GM12891 (cell line): Measurements from ENCODE around the gene CMIP.

Experiments
- DNase-seq: peaks from one replicate; pipeline ENCODE4 v3.0.0; 2011; ENCODE audit warnings: low spot score; ENCODE audit not compliant: insufficient read length
- FAIRE-seq: peaks from 2 replicates; lab custom pipeline; 2011; peaks lifted over from hg19 to GRCh38; lab: Jason Lieb, UNC
- PAX5 ChIP-seq: IDR thresholded peaks from 2 replicates; pipeline ENCODE4 v1.6.1; 2011; ENCODE audit warnings: low read length, moderate library complexity, mild to moderate bottlenecking; ENCODE audit not compliant: insufficient read depth, severe bottlenecking
- POLR2A ChIP-seq: IDR thresholded peaks from 2 replicates; pipeline ENCODE4 v1.6.1; 2011; ENCODE audit warnings: low read depth, low read length, control low read depth
- POLR2AphosphoS5 ChIP-seq: IDR thresholded peaks from 2 replicates; pipeline ENCODE4 v1.6.1; 2011; ENCODE audit warnings: low read depth, low read length, control low read depth
- POU2F2 ChIP-seq: IDR thresholded peaks from 2 replicates; pipeline ENCODE4 v1.6.1; 2011; ENCODE audit warnings: low read depth, mild to moderate bottlenecking, control low read depth, low read length, moderate library complexity
- SPI1 ChIP-seq: IDR thresholded peaks from 2 replicates; pipeline ENCODE4 v1.6.1; 2011; ENCODE audit warnings: low read depth, low read length, control low read depth
- TAF1 ChIP-seq: IDR thresholded peaks from 2 replicates; pipeline ENCODE4 v1.6.1; 2011; ENCODE audit warnings: low read depth, low read length, control low read depth

CMIP gene

DNA sequence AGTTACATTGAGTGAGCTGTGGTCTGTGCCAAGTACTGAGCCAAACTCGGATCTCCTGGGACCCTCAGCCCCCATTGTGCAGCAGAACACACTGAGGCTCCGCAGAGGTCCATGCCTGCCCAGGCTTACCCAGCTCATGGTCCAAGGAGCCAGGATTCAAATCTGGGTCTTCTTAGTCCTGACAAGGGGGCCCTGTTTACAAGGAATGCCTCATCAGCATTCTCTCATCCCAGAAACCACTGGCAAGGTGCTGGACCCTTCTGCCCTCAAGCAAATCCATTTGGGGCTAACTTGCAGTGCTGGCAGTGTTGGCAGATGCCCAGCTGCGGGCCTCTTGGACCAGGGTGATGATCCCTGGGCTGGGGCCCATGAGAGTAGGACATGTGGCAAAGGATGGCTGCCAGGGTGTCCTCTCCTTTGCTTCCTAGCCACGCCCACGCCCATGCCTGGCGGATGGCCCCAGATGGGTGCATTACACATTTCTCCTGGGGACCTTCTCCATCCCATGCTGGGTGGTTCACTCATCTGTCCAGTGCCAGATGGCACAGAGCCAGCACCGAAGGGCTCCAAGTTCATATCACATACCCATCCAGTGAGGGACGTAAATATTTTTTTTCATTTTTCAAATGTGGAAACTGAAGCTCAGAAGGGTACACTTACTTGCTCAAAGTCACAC is 117.7 kb downstream of the CMIP start:
- no peak for TF ChIP-seq POLR2A
- no peak for TF ChIP-seq PAX5
- no peak for TF ChIP-seq SPI1
- no peak for TF ChIP-seq TAF1
- TF ChIP-seq POLR2AphosphoS5: no peak
- no peak for TF ChIP-seq POU2F2
- FAIRE-seq (no peak), DNase-seq (no peak)

DNA sequence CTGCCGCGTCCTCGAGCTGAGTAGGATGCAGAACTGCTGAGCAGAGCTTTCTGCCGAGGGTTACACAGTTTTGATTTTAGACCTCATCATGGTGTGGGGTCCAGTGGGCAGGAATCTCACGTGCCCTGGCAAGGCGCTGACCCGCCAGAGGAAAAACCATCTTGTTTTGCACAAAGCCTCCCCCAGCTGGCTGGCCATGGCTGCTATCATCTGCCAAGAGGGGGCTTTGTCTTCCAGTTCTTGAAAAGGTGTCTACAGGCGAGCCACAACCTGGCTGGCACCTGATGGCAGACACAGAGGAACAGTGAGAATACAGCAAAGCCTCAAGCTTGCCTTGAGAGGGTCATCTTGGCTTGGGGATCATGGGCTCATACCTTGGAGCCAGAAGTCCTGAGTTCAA is 118.3 kb downstream of the CMIP start:
- FAIRE-seq: no peak
- no peak for DNase-seq
- no peak for TF ChIP-seq POU2F2
- TF ChIP-seq PAX5: no peak
- no peak for TF ChIP-seq POLR2A
- TF ChIP-seq TAF1: no peak
- TF ChIP-seq POLR2AphosphoS5: no peak
- TF ChIP-seq SPI1: no peak

DNA sequence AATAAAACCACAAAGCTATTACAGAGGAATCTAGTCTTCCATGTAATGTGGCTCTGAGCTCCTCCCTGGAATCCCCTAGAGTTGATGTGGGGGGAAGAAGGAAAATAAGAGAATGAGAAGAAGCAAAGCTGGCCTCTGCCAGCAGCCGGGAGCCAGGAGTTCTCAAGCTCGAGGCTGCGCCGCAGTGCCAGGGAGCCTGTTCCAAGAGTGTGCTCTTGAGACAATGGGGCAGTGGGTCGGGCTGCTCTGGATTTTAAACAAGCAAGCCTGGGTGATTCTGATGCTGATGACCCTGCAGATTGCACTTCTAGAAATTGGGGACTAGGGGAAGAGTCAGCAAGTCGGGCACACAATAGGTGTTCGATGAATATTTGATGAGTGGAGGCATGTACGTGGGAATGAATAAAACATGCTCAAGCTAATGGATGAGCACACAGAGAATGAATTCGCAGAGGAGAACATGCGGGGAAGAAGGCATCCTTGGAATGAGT is 119.9 kb downstream of the CMIP start:
- no peak for TF ChIP-seq POU2F2
- no peak for TF ChIP-seq TAF1
- no peak for TF ChIP-seq PAX5
- no peak for TF ChIP-seq SPI1
- no peak for TF ChIP-seq POLR2A
- no peak for TF ChIP-seq POLR2AphosphoS5
- DNase-seq (no peak), FAIRE-seq (no peak)

DNA sequence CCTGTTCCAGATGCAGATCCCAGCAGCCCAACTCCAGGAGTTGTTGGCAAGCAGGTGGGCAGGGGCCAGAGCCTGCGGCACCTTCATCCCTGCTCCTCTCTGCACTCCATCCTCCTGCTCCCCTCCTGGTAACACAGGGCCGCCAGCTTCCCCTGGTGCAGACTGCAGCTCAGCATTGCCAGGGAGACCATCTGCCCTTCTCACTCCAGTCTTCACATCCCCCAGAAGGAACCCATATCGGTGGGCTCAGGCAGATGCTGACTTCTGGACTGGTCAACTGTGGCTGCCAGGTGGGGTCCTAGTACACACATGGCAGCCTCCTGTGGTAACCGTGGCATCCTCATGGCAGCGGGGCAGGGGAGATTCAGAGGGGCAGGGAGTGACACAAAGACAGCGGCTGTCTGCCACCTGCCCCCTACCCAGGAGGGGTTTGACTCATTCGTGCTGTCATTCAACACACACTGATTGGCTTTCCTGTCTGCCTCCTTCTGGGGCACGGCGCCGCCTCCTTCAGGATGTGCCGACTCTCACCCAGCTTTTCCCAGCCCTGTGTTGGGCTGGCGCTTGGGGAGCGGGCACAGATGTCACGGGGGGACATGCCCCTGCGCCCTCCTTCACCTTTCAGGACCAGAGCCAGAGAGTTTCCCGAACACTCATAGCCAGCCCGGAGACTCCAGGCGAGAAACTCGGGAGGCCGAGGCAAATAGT is 120.9 kb downstream of the CMIP start:
- no peak for FAIRE-seq
- TF ChIP-seq PAX5: no peak
- TF ChIP-seq POU2F2: no peak
- no peak for TF ChIP-seq POLR2AphosphoS5
- no peak for TF ChIP-seq TAF1
- no peak for TF ChIP-seq POLR2A
- no peak for TF ChIP-seq SPI1
- DNase-seq: no peak

DNA sequence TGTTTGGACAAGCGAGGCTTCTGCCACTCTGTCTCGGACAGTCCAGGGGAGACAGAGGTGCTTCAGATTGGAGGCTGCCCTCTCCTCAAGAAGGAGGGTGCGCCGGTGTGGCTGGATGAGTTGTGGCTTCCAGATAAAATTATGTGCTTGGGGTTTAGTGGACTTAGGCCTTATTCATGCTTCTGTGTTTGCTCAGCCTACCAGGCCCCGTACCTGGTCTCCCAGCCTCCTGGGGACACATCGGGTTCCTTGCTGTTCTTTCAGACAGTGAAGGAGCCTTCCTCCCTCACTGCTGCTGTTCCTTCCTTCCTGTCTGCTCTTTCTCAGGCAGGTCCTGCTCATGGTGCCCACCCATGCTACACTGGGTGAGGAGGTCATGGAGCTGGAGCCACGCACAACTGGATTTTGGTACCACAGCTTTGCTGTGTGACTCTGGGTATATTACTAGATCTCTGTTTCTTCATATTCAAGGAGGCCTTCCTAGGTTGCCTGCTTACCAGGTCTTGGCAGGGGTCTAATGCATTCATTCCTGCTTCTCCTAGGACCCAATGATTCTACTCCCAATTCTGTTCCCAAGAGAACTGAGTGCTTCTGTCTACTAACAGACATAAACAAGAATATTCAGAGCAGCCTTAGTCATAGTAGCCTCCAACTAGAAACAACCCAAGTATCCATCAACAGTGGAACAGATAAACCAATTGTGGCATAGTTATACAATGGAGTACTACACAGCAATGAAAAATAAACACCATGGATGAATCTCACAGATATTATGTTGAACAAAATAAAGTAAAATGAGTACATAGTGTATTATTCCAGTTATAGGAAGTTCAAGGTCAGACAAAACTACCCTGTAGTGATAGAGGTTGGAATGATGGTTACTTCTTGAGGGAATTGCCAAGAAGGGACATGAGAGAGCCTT is 121.7 kb downstream of the CMIP start:
- FAIRE-seq (no peak), DNase-seq (no peak)
- no peak for TF ChIP-seq TAF1
- no peak for TF ChIP-seq POLR2A
- TF ChIP-seq POU2F2: no peak
- TF ChIP-seq PAX5: no peak
- no peak for TF ChIP-seq SPI1
- no peak for TF ChIP-seq POLR2AphosphoS5

DNA sequence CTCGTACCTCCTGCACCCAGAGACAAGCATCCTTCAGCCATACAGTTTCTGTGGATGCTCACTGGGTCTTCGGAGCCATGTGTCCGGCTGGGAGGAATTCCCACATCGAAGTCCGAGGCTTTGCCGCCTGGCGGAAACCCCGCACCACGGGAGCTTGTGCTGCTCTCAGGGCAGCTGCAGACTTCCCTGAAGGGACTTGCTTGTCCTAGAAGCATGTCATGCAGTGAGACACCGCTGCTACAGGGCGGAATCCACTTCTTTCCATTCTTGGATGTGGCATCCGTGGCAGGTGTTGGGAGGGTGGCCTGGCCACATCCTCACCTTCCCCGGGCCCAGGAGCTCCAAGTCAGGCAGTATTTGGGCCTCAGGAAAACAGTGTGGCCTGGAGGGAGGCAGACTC is 122.5 kb downstream of the CMIP start:
- FAIRE-seq (no peak), DNase-seq (no peak)
- TF ChIP-seq PAX5: no peak
- TF ChIP-seq POLR2A: no peak
- TF ChIP-seq POLR2AphosphoS5: no peak
- TF ChIP-seq SPI1: no peak
- no peak for TF ChIP-seq TAF1
- no peak for TF ChIP-seq POU2F2

DNA sequence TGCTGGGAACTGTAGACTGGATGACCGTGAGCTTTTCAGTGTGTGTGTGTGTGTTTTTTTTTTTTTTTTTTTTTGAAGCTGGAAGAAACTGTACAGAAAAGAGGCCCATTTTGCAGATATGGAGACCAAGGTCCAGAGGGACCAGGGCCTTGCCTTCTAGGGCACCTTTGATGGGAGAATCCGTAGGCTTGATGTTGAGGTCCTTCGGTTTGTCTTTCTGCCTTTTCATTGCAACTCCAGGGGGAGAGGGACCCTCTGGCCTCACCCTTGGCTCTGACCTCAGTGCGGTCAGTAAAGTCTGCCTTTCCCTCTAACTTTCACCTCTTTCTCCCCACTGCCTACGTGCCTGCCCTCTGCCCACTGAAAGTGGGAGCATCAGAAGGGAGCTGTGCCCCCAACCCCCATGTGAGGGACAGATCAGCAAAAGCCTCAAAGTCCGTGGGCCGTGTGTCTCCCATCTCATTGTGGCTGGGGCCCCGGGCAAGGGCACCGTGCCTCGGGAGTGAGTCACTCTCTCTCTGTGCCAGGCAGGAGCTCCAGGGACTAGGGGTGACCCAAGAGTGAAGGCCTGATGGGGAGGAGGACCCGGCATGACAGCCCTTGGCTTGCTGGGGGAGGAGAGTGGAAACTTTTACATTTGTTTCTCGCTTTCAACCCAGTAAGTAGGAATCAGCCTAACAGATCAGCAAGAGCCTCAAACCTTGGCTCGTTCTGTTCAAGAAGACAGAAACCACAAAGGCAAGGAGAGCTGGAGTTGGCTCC is 123.6 kb downstream of the CMIP start:
- TF ChIP-seq POU2F2 (no peak), POLR2A (no peak), TAF1 (no peak), PAX5 (no peak), SPI1 (no peak), POLR2AphosphoS5 (no peak)
- FAIRE-seq (no peak), DNase-seq (no peak)

DNA sequence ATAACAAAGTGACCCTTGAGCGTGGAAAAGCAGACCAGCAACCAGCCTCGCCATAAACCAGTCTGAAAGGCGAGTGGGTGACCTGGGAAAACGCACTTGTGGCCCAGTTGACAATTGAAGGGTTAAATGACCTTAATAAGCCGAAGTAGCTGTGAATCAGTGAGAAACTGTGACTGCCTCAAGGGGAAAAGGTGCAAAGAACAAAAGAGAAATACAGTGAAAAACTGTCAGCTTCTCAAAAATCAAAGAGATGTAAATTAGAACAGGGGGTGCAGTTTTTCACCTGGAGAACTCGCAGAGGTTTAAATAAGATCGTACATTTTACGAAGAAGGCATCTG is 124.1 kb downstream of the CMIP start:
- no peak for DNase-seq
- TF ChIP-seq POLR2A: no peak
- TF ChIP-seq POLR2AphosphoS5: no peak
- no peak for TF ChIP-seq SPI1
- TF ChIP-seq TAF1: no peak
- no peak for TF ChIP-seq POU2F2
- no peak for TF ChIP-seq PAX5
- FAIRE-seq: no peak
